K562 (cell line): ENCODE measurements around the gene SYNGR3. TPM values are rescaled to one million over a fixed set of nuclear protein-coding genes. Genes with fewer than 3 reads are reported as not detected.

Experiments
- ATAC-seq: fragments of 200-7000 bp; cut with Tn5 transposase; 3 replicates; pipeline ENCODE4 v1.9.1; 2020; ENCODE audit warnings: moderate library complexity
- BruUV-seq: library from RNA; stranded (reverse); fragments of 400-500 nt; replicated peaks from 2 replicates; lab custom pipeline; 2021; lab: Mats Ljungman, UMichigan
- CTCF ChIA-PET: fragments of 300-600 bp; formaldehyde crosslinking; extraction: SDS; loops from one replicate; lab custom pipeline; 2021; ENCODE audit warnings: low intra/inter-chr PET ratio; lab: Yijun Ruan, JAX
- POLR2A ChIA-PET: fragments of 300-600, 350-650 bp; sonication (Branson Sonifier 250); formaldehyde crosslinking; extraction: SDS; loops from one replicate; lab custom pipeline; 2021; ENCODE audit warnings: antibody characterized with exemption, inconsistent platforms; lab: Yijun Ruan, JAX
- DNase-seq, 4 experiments: peaks; one replicate each; pipeline versions ENCODE4 v3.0.0 to v3.0.0-alpha.2; 2011 to 2018; ENCODE audit warnings: low spot score in 3 of 4, mixed read lengths in 3 of 4; ENCODE audit errors: extremely low read depth in 1 of 4
- FAIRE-seq: peaks from 2 replicates; lab custom pipeline; 2011; peaks lifted over from hg19 to GRCh38; lab: Jason Lieb, UNC
- H2AFZ ChIP-seq: 2 replicates; pipeline ENCODE4 v1.6.0; 2011; ENCODE audit warnings: low read depth, low read length, control low read depth, inconsistent platforms
- H3K27ac ChIP-seq: fragments of 200-600 bp; 3 replicates; pipeline ENCODE4 v1.8.0; 2011; ENCODE audit warnings: low read depth, mild to moderate bottlenecking, control low read depth, inconsistent platforms, low read length, moderate library complexity, mixed read lengths; ENCODE audit errors: extremely low read depth
- H3K27me3 ChIP-seq, 2 experiments: fragments of 300-600 bp in 1 of 2; 2 replicates in 1 of 2; 3 replicates in 1 of 2; pipeline versions ENCODE4 v1.6.0 to v1.8.0; 2011; ENCODE audit warnings: inconsistent platforms in 2 of 2, low read length in 2 of 2, mild to moderate bottlenecking in 1 of 2, mixed read lengths in 1 of 2, moderate library complexity in 1 of 2; ENCODE audit not compliant: control insufficient read depth in 2 of 2, insufficient read depth in 2 of 2
- H3K36me3 ChIP-seq: fragments of 300-600 bp; 3 replicates; pipeline ENCODE4 v1.8.0; 2011; ENCODE audit warnings: mild to moderate bottlenecking, low read length, inconsistent platforms; ENCODE audit not compliant: control insufficient read depth, insufficient read depth
- H3K4me1 ChIP-seq, 2 experiments: fragments of 200-600 bp in 1 of 2; replicated peaks in 1 of 2; 2 replicates in 1 of 2; 3 replicates in 1 of 2; pipeline versions ENCODE4 v1.5.1 to v1.8.0; 2011; ENCODE audit warnings: inconsistent platforms in 2 of 2, low read length in 2 of 2, mild to moderate bottlenecking in 1 of 2, mixed read lengths in 1 of 2, moderate library complexity in 1 of 2; ENCODE audit not compliant: control insufficient read depth in 2 of 2, insufficient read depth in 2 of 2
- H3K4me2 ChIP-seq: 2 replicates; pipeline ENCODE4 v1.6.1; 2011; ENCODE audit warnings: low read length, control low read depth, inconsistent platforms, mixed read lengths; ENCODE audit not compliant: insufficient read depth
- H3K4me3 ChIP-seq: fragments of 200-600 bp; sonication (generic), shearing (Covaris generic); 2 replicates; pipeline ENCODE4 v1.5.1; 2016; ENCODE audit warnings: control low read depth, inconsistent platforms
- H3K79me2 ChIP-seq: fragments of 200-600 bp; 3 replicates; pipeline ENCODE4 v1.8.0; 2011; ENCODE audit warnings: low read length, inconsistent platforms; ENCODE audit not compliant: control insufficient read depth, insufficient read depth
- H3K9ac ChIP-seq, 2 experiments: 2 replicates each; pipeline versions ENCODE4 v1.6.0 to v1.6.1; 2011; ENCODE audit warnings: low read depth in 2 of 2, low read length in 2 of 2, control low read depth in 1 of 2, inconsistent platforms in 1 of 2, mild to moderate bottlenecking in 1 of 2, mixed read lengths in 1 of 2; ENCODE audit not compliant: insufficient read depth in 1 of 2
- H3K9me1 ChIP-seq: one replicate; pipeline ENCODE4 v1.6.0; 2011; ENCODE audit warnings: inconsistent platforms, mild to moderate bottlenecking, low read length, moderate library complexity; ENCODE audit not compliant: control insufficient read depth, insufficient read depth
- H3K9me3 ChIP-seq: replicated peaks from 2 replicates; pipeline ENCODE4 v1.5.1; 2011; ENCODE audit warnings: low read depth, low read length, inconsistent platforms; ENCODE audit not compliant: control insufficient read depth, insufficient read depth
- H4K20me1 ChIP-seq: replicated peaks from 2 replicates; pipeline ENCODE4 v1.6.1; 2011; ENCODE audit warnings: low read length, inconsistent platforms, mixed read lengths; ENCODE audit not compliant: control insufficient read depth, insufficient read depth
- CCNT2 ChIP-seq: IDR thresholded peaks from 2 replicates; pipeline ENCODE4 v1.6.1; 2011; ENCODE audit warnings: borderline replicate concordance, low read depth, mild to moderate bottlenecking, moderate library complexity, mixed read lengths, low read length; ENCODE audit not compliant: insufficient read length; ENCODE audit errors: extremely low read depth
- CREB1 ChIP-seq, 2 experiments: sonication (generic) in 1 of 2; formaldehyde crosslinking in 1 of 2; IDR thresholded peaks; 2 replicates each; pipeline versions ENCODE4 v1.6.1 to v1.8.0; 2012 to 2022; ENCODE audit warnings: inconsistent platforms in 1 of 2, mild to moderate bottlenecking in 1 of 2, missing genetic modification reagents in 1 of 2, moderate library complexity in 1 of 2
- EGR1 ChIP-seq: fragments of 450-650 bp; conservative IDR thresholded peaks from 2 replicates; pipeline ENCODE4 v1.6.1; 2017; ENCODE audit warnings: mild to moderate bottlenecking
- RBM34 ChIP-seq: fragments of 200-400 bp; formaldehyde crosslinking; IDR thresholded peaks from 2 replicates; pipeline ENCODE4 v1.6.1; 2018; ENCODE audit warnings: low read length, borderline replicate concordance; ENCODE audit not compliant: insufficient read depth
- TAF1 ChIP-seq: IDR thresholded peaks from 2 replicates; pipeline ENCODE4 v1.6.1; 2011; ENCODE audit warnings: mild to moderate bottlenecking, low read length, moderate library complexity; ENCODE audit not compliant: insufficient read depth, control insufficient read depth, severe bottlenecking; ENCODE audit errors: extremely low read depth
- ZFX ChIP-seq: sonication (generic); formaldehyde crosslinking; IDR thresholded peaks from 2 replicates; pipeline ENCODE4 v1.8.0; 2022; ENCODE audit warnings: mild to moderate bottlenecking, missing genetic modification reagents, moderate library complexity
- ZKSCAN8 ChIP-seq: fragments of 200-800 bp; sonication (Bioruptor generic); IDR thresholded peaks from 2 replicates; pipeline ENCODE4 v1.6.1; 2016; ENCODE audit warnings: missing genetic modification characterization, missing compliant biosample characterization
- ZNF347 ChIP-seq: fragments of 450-650 bp; formaldehyde crosslinking; IDR thresholded peaks from 2 replicates; pipeline ENCODE4 v1.4.0; 2020; ENCODE audit warnings: low read depth, mild to moderate bottlenecking, moderate library complexity
- WGBS: fragments of 100-300 bp; shearing (Covaris generic); methylation state at CpG from one replicate; pipeline ENCODE4 v1.1.6; 2016; ENCODE audit warnings: low coverage, mixed read lengths; ENCODE audit not compliant: insufficient coverage; ENCODE audit errors: missing lambda C conversion rate; 5-methylcytosine and 5-hydroxymethylcytosine counted together
- in situ Hi-C: fragments of 300-500 bp; cut with MboI; formaldehyde crosslinking; loops from 4 replicates; pipeline ENCODE4 v1.15.0; 2018; ENCODE audit warnings: inconsistent platforms, mixed read lengths
- intact Hi-C: fragments of 100-400 bp; cut with micrococcal nuclease; formaldehyde crosslinking; loops from 2 replicates; pipeline ENCODE4 v1.14.2; 2022
- polyA plus RNA-seq, 8 experiments: library from polyadenylated mRNA; depleted of rRNA in 4 of 8; stranded (reverse) in 5 of 8; unstranded in 3 of 8; fragments of >200 nt; fragmentation: Nextera tagmentation in 2 of 8; fragmentation: Illumina TruSeq in 1 of 8; extraction: Ambion mirVana in 2 of 8; extraction: Trizol in 1 of 8; gene quantifications; 2 replicates each; pipeline versions ENCODE4 v1.2.1 to v1.2.3, GENCODE V29; 2011 to 2014; ENCODE audit warnings: inconsistent platforms in 1 of 8, missing spikeins in 1 of 8
- total RNA-seq, 7 experiments: library from RNA; depleted of rRNA in 6 of 7; stranded (reverse); fragments of >200 nt in 6 of 7; fragmentation: Illumina TruSeq in 2 of 7; extraction: Trizol in 2 of 7; gene quantifications; 2 replicates each; pipeline versions ENCODE4 v1.2.1 to v1.2.3, GENCODE V29; 2011 to 2021; ENCODE audit warnings: low replicate concordance in 1 of 7
- TF ChIP-seq, protein P1 (sequence below): fragments of 200-800 bp; sonication (Bioruptor generic); IDR thresholded peaks from 2 replicates; pipeline ENCODE4 v1.6.1; 2017; ENCODE audit warnings: missing genetic modification characterization, missing compliant biosample characterization

Gene SYNGR3
- total and polyA plus RNA-seq, 9 of the 15 experiments (the other 6 are each of a cell fraction or from before 2014, with no cell fraction given): 3.7 to 69.2 (median 36.3) TPM

- peak within 1 kb of the TSS; percentile 93 for H3K4me2 ChIP-seq
These were observed 36.8 kb downstream of the SYNGR3 start, which contains the start of gene NHERF2 for GRCh38 chr16:2026461-2027023. TSS of gene NHERF2 (plus strand) at chr16:2026902. CDS start at chr16:2027006, 104 bp downstream.

More at GRCh38 chr16:2026461-2027023, 36.8 kb downstream of the SYNGR3 start, which contains the start of gene NHERF2:
- ChIA-PET POLR2A (interaction anchor here (1.0 to 1.3 kb wide), 2 partner anchors 126 to 129 kb away, joined by 6 to 14 read pairs; partner anchors contain the start of gene TRAF7), CTCF (no interaction called here)
- Histone ChIP-seq H3K27me3 (no peaks in the 10 kb centered on the region), H3K9ac (peak within 1 kb of the TSS; percentile 46 to 86), H3K9me3 (no peaks in the 10 kb centered on the region), H3K4me1 (peaks cover 23 to 84% of the 10 kb centered on the region in 2 experiments; a peak in 4 of 5 replicates), H3K36me3 (peaks cover 7% of the 10 kb centered on the region; the same call in 1 of the 3 replicates), H3K27ac (peak within 1 kb of the TSS; percentile 56; the same call in 1 of the 3 replicates), H2AFZ (peak within 1 kb of the TSS; percentile 88), H3K9me1 (peaks cover 3% of the 10 kb centered on the region), H3K79me2 (peaks cover 16% of the 10 kb centered on the region), H3K4me3 (peak within 1 kb of the TSS; percentile 61), H4K20me1 (0 out of 2 replicates have a peak, but pooled peaks cover 7% of the 10 kb centered on the region)
- intact Hi-C loops: no loop called here
- DNase-seq: peak; percentile 59 to 86 (median 84)
- in situ Hi-C loops: no loop called here
- no TSS peak for BruUV-seq
- peak; percentile 34 for ATAC-seq
- TF ChIP-seq ZNF347 (CRISPR knock-in tag) (no peak), ZFX (CRISPR knock-in tag) (peak; percentile 29; the same call in 1 of the 2 replicates), ZKSCAN8 (CRISPR knock-in tag) (peak; percentile 98), RBM34 (no peak), TAF1 (peak; percentile 19), CREB1 (IDR thresholded peaks at IDR 0.05) (no peak), CREB1 (CRISPR knock-in tag; IDR thresholded peaks at IDR 0.05) (no peak), EGR1 (peak; percentile 76), CCNT2 (peak; percentile 8)
- TF ChIP-seq, protein P1, sequence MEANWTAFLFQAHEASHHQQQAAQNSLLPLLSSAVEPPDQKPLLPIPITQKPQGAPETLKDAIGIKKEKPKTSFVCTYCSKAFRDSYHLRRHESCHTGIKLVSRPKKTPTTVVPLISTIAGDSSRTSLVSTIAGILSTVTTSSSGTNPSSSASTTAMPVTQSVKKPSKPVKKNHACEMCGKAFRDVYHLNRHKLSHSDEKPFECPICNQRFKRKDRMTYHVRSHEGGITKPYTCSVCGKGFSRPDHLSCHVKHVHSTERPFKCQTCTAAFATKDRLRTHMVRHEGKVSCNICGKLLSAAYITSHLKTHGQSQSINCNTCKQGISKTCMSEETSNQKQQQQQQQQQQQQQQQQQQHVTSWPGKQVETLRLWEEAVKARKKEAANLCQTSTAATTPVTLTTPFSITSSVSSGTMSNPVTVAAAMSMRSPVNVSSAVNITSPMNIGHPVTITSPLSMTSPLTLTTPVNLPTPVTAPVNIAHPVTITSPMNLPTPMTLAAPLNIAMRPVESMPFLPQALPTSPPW: peak; percentile 68; the same call in 1 of the 2 replicates
- 23% methylated on average over 8 of the region's 59 CpGs for WGBS
- no peak for FAIRE-seq
